ENCODE results near the gene LDLRAP1. TPM values are rescaled to one million over a fixed set of nuclear protein-coding genes. Genes with fewer than 3 reads are reported as not detected.

Gene LDLRAP1
- total RNA-seq, 1 experiment from 2014 or later = 16.3 TPM

GRCh38 chr1:25554886-25555752 lies 11.7 kb downstream of the LDLRAP1 start (continued):
- TF ChIP-seq, protein P1, sequence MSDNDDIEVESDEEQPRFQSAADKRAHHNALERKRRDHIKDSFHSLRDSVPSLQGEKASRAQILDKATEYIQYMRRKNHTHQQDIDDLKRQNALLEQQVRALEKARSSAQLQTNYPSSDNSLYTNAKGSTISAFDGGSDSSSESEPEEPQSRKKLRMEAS (CRISPR knock-in tag; IDR thresholded peaks at IDR 0.05) = no peak
- TF ChIP-seq NFE2L1 (CRISPR knock-in tag; IDR thresholded peaks at IDR 0.05) = no peak

GRCh38 chr1:25555753-25556092 lies 12.3 kb downstream of the LDLRAP1 start:
- ATAC-seq = no peak
- POLR2A ChIA-PET = no interaction called here
- Mint-ChIP-seq H3K27ac (no peak overlapping the region), H3K4me3 (no peak overlapping the region), H3K9me3 (no peaks in the 10 kb centered on the region), H3K36me3 (peaks cover 3% of the 10 kb centered on the region), H3K4me1 (no peaks in the 10 kb centered on the region), H3K27me3 (ENCODE audit: low read depth) (no peaks in the 10 kb centered on the region)
- no peak for DNase-seq (ENCODE audit: low spot score)
- CTCF ChIA-PET = interaction anchor here (1.3 to 2.9 kb wide), 2 partner anchors 17 to 35 kb away, joined by 3 to 11 read pairs; no protein-coding TSS in a partner anchor
- TF ChIP-seq, protein P2, sequence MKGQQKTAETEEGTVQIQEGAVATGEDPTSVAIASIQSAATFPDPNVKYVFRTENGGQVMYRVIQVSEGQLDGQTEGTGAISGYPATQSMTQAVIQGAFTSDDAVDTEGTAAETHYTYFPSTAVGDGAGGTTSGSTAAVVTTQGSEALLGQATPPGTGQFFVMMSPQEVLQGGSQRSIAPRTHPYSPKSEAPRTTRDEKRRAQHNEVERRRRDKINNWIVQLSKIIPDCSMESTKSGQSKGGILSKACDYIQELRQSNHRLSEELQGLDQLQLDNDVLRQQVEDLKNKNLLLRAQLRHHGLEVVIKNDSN (CRISPR knock-in tag; IDR thresholded peaks at IDR 0.05) = no peak
- no peak for TF ChIP-seq SP1 (CRISPR knock-in tag; conservative IDR thresholded peaks at IDR 0.05)
- no peak for TF ChIP-seq CBFB (CRISPR knock-in tag; IDR thresholded peaks at IDR 0.05; ENCODE audit: low read depth)
- TF ChIP-seq, protein P3, sequence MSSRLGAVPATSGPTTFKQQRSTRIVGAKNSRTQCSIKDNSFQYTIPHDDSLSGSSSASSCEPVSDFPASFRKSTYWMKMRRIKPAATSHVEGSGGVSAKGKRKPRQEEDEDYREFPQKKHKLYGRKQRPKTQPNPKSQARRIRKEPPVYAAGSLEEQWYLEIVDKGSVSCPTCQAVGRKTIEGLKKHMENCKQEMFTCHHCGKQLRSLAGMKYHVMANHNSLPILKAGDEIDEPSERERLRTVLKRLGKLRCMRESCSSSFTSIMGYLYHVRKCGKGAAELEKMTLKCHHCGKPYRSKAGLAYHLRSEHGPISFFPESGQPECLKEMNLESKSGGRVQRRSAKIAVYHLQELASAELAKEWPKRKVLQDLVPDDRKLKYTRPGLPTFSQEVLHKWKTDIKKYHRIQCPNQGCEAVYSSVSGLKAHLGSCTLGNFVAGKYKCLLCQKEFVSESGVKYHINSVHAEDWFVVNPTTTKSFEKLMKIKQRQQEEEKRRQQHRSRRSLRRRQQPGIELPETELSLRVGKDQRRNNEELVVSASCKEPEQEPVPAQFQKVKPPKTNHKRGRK (CRISPR knock-in tag; IDR thresholded peaks at IDR 0.05; ENCODE audit: borderline replicate concordance) = no peak
- TF ChIP-seq AR (CRISPR knock-in tag; IDR thresholded peaks at IDR 0.05) = no peak
- TF ChIP-seq FOXJ3 (CRISPR knock-in tag; IDR thresholded peaks at IDR 0.05; ENCODE audit: borderline replicate concordance) = no peak
- TF ChIP-seq FOXK1 (CRISPR knock-in tag; IDR thresholded peaks at IDR 0.05) = no peak
- TF ChIP-seq FOXP1 (CRISPR knock-in tag; IDR thresholded peaks at IDR 0.05; ENCODE audit: borderline replicate concordance) = no peak
- TF ChIP-seq CREB1 (CRISPR knock-in tag; IDR thresholded peaks at IDR 0.05) = no peak
- TF ChIP-seq ZNF219 (CRISPR knock-in tag; IDR thresholded peaks at IDR 0.05; ENCODE audit: borderline replicate concordance) = no peak
- no peak for TF ChIP-seq ZMAT4 (CRISPR knock-in tag; IDR thresholded peaks at IDR 0.05)
- TF ChIP-seq PREB (CRISPR knock-in tag; IDR thresholded peaks at IDR 0.05; ENCODE audit: borderline replicate concordance) = no peak
- TF ChIP-seq NR3C1 (CRISPR knock-in tag; conservative IDR thresholded peaks at IDR 0.05; ENCODE audit: low read depth) = no peak
- TF ChIP-seq SMAD3 (CRISPR knock-in tag; IDR thresholded peaks at IDR 0.05; ENCODE audit: borderline replicate concordance) = no peak
- no peak for TF ChIP-seq TCF7 (CRISPR knock-in tag; IDR thresholded peaks at IDR 0.05; ENCODE audit: low read depth)
- TF ChIP-seq, protein P4, sequence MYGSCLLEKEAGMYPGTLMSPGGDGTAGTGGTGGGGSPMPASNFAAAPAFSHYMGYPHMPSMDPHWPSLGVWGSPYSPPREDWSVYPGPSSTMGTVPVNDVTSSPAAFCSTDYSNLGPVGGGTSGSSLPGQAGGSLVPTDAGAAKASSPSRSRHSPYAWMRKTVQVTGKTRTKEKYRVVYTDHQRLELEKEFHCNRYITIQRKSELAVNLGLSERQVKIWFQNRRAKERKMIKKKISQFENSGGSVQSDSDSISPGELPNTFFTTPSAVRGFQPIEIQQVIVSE (CRISPR knock-in tag; IDR thresholded peaks at IDR 0.05; ENCODE audit: borderline replicate concordance) = no peak
- TF ChIP-seq, protein P5, sequence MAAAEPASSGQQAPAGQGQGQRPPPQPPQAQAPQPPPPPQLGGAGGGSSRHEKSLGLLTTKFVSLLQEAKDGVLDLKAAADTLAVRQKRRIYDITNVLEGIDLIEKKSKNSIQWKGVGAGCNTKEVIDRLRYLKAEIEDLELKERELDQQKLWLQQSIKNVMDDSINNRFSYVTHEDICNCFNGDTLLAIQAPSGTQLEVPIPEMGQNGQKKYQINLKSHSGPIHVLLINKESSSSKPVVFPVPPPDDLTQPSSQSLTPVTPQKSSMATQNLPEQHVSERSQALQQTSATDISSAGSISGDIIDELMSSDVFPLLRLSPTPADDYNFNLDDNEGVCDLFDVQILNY (CRISPR knock-in tag; IDR thresholded peaks at IDR 0.05) = no peak
- no peak for TF ChIP-seq JUN (CRISPR knock-in tag; IDR thresholded peaks at IDR 0.05)
- no peak for TF ChIP-seq EMX1 (CRISPR knock-in tag; IDR thresholded peaks at IDR 0.05)
- no peak for TF ChIP-seq GABPB1 (CRISPR knock-in tag; IDR thresholded peaks at IDR 0.05)

Data from WTC11 (cell line).